HEK293 (cell line): ENCODE measurements around the gene SNX5.

Source experiments
- CTCF ChIA-PET: fragments of 350-600 bp; formaldehyde crosslinking; extraction: SDS; loops from one replicate; lab custom pipeline; 2021; ENCODE audit warnings: antibody characterized with exemption; lab: Yijun Ruan, JAX
- POLR2A ChIA-PET: fragments of 300-600 bp; formaldehyde crosslinking; extraction: SDS; loops from one replicate; lab custom pipeline; 2020; ENCODE audit warnings: antibody characterized with exemption, inconsistent platforms; lab: Yijun Ruan, JAX
- H3K27ac ChIP-seq: fragments of 200-500 bp; sonication (Bioruptor generic); 2 replicates; pipeline ENCODE4 v1.5.1; 2014; ENCODE audit warnings: low read depth, low read length, control low read depth, inconsistent platforms; ENCODE audit errors: extremely low read depth
- H3K36me3 ChIP-seq, 2 experiments: fragments of 200-500 bp in 1 of 2; sonication (Bioruptor generic) in 1 of 2; 1 replicate in 1 of 2; 2 replicates in 1 of 2; pipeline ENCODE4 v1.5.1; 2014 to 2017; ENCODE audit warnings: inconsistent platforms in 2 of 2, low read length in 2 of 2; ENCODE audit not compliant: control insufficient read depth in 2 of 2, insufficient read depth in 1 of 2
- H3K4me1 ChIP-seq: fragments of 200-500 bp; sonication (Bioruptor generic); 2 replicates; pipeline ENCODE4 v1.5.1; 2014; ENCODE audit warnings: mild to moderate bottlenecking, low read length, inconsistent platforms; ENCODE audit not compliant: control insufficient read depth, insufficient read depth
- H3K4me3 ChIP-seq: 2 replicates; pipeline ENCODE4 v1.5.1; 2011; ENCODE audit warnings: low read depth, mild to moderate bottlenecking, control low read depth, low read length, moderate library complexity
- H3K9me3 ChIP-seq: fragments of 200-500 bp; sonication (Bioruptor generic); 2 replicates; pipeline ENCODE4 v1.5.1; 2014; ENCODE audit warnings: low read depth, low read length, inconsistent platforms; ENCODE audit not compliant: control insufficient read depth, insufficient read depth
- ATF2 ChIP-seq: fragments of 450-650 bp; formaldehyde crosslinking; IDR thresholded peaks from 2 replicates; pipeline ENCODE4 v1.5.1; 2016; ENCODE audit warnings: missing biosample characterization, missing genetic modification characterization, low read depth
- GLI4 ChIP-seq: fragments of 450-650 bp; formaldehyde crosslinking; IDR thresholded peaks from 2 replicates; pipeline ENCODE4 v1.5.1; 2016; ENCODE audit warnings: missing biosample characterization, missing genetic modification characterization
- HOXC10 ChIP-seq: sonication (generic); formaldehyde crosslinking; IDR thresholded peaks from 2 replicates; pipeline ENCODE4 v1.8.1; 2023; ENCODE audit warnings: mild to moderate bottlenecking, missing genetic modification reagents
- REPIN1 ChIP-seq: fragments of 450-650 bp; formaldehyde crosslinking; IDR thresholded peaks from 2 replicates; pipeline ENCODE4 v1.5.1; 2017; ENCODE audit warnings: missing biosample characterization, missing genetic modification characterization, low read depth
- SALL2 ChIP-seq: fragments of 450-650 bp; formaldehyde crosslinking; IDR thresholded peaks from 2 replicates; pipeline ENCODE4 v1.5.0; 2017; ENCODE audit warnings: missing biosample characterization, mild to moderate bottlenecking, missing genetic modification characterization, borderline replicate concordance
- YY1 ChIP-seq: fragments of 450-650 bp; formaldehyde crosslinking; IDR thresholded peaks from 2 replicates; pipeline ENCODE4 v1.5.1; 2018; ENCODE audit warnings: missing biosample characterization, missing genetic modification characterization
- ZBTB17 ChIP-seq: fragments of 450-650 bp; formaldehyde crosslinking; IDR thresholded peaks from 2 replicates; pipeline ENCODE4 v1.5.1; 2016; ENCODE audit warnings: missing biosample characterization, missing genetic modification characterization
- ZFHX2 ChIP-seq: fragments of 450-650 bp; formaldehyde crosslinking; conservative IDR thresholded peaks from 2 replicates; pipeline ENCODE4 v1.5.1; 2016; ENCODE audit warnings: missing biosample characterization, missing genetic modification characterization
- ZNF138 ChIP-seq: fragments of 450-650 bp; formaldehyde crosslinking; IDR thresholded peaks from 2 replicates; pipeline ENCODE4 v1.5.1; 2016; ENCODE audit warnings: missing biosample characterization, missing genetic modification characterization, borderline replicate concordance
- ZNF223 ChIP-seq: fragments of 450-650 bp; formaldehyde crosslinking; IDR thresholded peaks from 2 replicates; pipeline ENCODE4 v1.5.1; 2016; ENCODE audit warnings: missing biosample characterization, missing genetic modification characterization
- ZNF239 ChIP-seq: fragments of 450-650 bp; formaldehyde crosslinking; IDR thresholded peaks from 2 replicates; pipeline ENCODE4 v1.5.1; 2016; ENCODE audit warnings: missing biosample characterization, missing genetic modification characterization
- ZNF354C ChIP-seq: fragments of 450-650 bp; formaldehyde crosslinking; IDR thresholded peaks from 2 replicates; pipeline ENCODE4 v1.5.1; 2016; ENCODE audit warnings: missing biosample characterization, missing genetic modification characterization, low read depth, borderline replicate concordance
- ZNF362 ChIP-seq: fragments of 450-650 bp; formaldehyde crosslinking; IDR thresholded peaks from 2 replicates; pipeline ENCODE4 v1.5.1; 2016; ENCODE audit warnings: missing biosample characterization, missing genetic modification characterization
- ZNF366 ChIP-seq: fragments of 450-650 bp; formaldehyde crosslinking; conservative IDR thresholded peaks from 2 replicates; pipeline ENCODE4 v1.5.1; 2016; ENCODE audit warnings: missing biosample characterization, missing genetic modification characterization
- ZNF473 ChIP-seq: fragments of 450-650 bp; formaldehyde crosslinking; IDR thresholded peaks from 2 replicates; pipeline ENCODE4 v1.5.1; 2017; ENCODE audit warnings: missing biosample characterization, missing genetic modification characterization
- ZNF664 ChIP-seq: fragments of 450-650 bp; formaldehyde crosslinking; IDR thresholded peaks from 2 replicates; pipeline ENCODE4 v1.5.1; 2016; ENCODE audit warnings: missing biosample characterization, missing genetic modification characterization
- ZNF777 ChIP-seq: fragments of 450-650 bp; formaldehyde crosslinking; IDR thresholded peaks from 2 replicates; pipeline ENCODE4 v1.5.1; 2017; ENCODE audit warnings: missing biosample characterization, missing genetic modification characterization, borderline replicate concordance
- ZSCAN23 ChIP-seq: fragments of 450-650 bp; formaldehyde crosslinking; IDR thresholded peaks from 2 replicates; pipeline ENCODE4 v1.5.1; 2016; ENCODE audit warnings: missing biosample characterization, missing genetic modification characterization
- TF ChIP-seq, protein P1 (sequence below): fragments of 450-650 bp; formaldehyde crosslinking; IDR thresholded peaks from 2 replicates; pipeline ENCODE4 v1.5.1; 2016; ENCODE audit warnings: missing biosample characterization, missing genetic modification characterization

SNX5 gene

GRCh38 chr20:17896771-17897369, 71.7 kb downstream of the SNX5 start (continued):
- TF ChIP-seq, protein P1, sequence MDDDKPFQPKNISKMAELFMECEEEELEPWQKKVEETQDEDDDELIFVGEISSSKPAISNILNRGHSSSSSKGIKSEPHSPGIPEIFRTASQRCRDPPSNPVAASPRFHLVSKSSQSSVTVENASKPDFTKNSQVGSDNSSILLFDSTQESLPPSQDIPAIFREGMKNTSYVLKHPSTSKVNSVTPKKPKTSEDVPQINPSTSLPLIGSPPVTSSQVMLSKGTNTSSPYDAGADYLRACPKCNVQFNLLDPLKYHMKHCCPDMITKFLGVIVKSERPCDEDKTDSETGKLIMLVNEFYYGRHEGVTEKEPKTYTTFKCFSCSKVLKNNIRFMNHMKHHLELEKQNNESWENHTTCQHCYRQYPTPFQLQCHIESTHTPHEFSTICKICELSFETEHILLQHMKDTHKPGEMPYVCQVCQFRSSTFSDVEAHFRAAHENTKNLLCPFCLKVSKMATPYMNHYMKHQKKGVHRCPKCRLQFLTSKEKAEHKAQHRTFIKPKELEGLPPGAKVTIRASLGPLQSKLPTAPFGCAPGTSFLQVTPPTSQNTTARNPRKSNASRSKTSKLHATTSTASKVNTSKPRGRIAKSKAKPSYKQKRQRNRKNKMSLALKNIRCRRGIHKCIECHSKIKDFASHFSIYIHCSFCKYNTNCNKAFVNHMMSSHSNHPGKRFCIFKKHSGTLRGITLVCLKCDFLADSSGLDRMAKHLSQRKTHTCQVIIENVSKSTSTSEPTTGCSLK (tag by site-specific recombination), result no peak
- TF ChIP-seq HOXC10, result no peak
- TF ChIP-seq ZNF354C, result no peak

DNA sequence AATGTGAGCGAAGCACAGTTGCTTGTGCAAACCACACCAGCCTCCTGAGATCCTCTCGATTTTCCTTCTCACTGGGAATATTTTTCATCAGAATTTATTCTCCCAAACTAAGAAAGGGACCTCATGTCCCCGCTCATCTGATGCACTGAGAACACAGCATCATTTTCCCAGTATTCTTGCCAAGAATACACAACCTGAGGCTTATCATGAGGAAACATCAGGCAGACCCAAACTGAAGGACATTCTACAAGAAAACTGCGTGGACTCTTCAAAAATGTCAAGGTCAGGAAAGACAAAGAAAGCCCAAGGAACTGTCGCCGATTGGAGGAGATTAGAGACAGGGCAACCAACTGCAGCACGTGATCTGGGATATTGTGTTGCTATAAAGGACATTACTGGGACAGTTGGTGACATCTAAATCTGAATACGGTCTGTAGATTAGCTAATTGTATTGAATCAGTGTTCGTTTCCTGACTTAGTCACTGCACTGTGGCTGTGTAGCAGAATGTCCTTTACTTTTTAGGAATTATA, 72.3 kb downstream of the SNX5 start:
- no peaks in the 10 kb centered on the region for H3K9me3 ChIP-seq
- no peaks in the 10 kb centered on the region for H3K36me3 ChIP-seq
- CTCF ChIA-PET, result interaction anchor here (0.6 to 1.4 kb wide), 2 partner anchors 241 to 392 kb away, joined by 3 to 5 read pairs; no protein-coding TSS in a partner anchor
- no peaks in the 10 kb centered on the region for H3K4me1 ChIP-seq
- POLR2A ChIA-PET, result no interaction called here
- H3K27ac ChIP-seq, result no peak overlapping the region
- TF ChIP-seq ZNF138 (tag by site-specific recombination) (no peak), ZNF223 (tag by site-specific recombination) (no peak), ZNF239 (tag by site-specific recombination) (no peak), ZNF777 (tag by site-specific recombination) (no peak), ZNF473 (tag by site-specific recombination) (no peak), GLI4 (no peak), ZNF362 (no peak), YY1 (tag by site-specific recombination) (no peak), ZBTB17 (tag by site-specific recombination) (no peak), SALL2 (tag by site-specific recombination) (no peak), ZNF366 (tag by site-specific recombination) (no peak)
- no peak overlapping the region for H3K4me3 ChIP-seq

DNA sequence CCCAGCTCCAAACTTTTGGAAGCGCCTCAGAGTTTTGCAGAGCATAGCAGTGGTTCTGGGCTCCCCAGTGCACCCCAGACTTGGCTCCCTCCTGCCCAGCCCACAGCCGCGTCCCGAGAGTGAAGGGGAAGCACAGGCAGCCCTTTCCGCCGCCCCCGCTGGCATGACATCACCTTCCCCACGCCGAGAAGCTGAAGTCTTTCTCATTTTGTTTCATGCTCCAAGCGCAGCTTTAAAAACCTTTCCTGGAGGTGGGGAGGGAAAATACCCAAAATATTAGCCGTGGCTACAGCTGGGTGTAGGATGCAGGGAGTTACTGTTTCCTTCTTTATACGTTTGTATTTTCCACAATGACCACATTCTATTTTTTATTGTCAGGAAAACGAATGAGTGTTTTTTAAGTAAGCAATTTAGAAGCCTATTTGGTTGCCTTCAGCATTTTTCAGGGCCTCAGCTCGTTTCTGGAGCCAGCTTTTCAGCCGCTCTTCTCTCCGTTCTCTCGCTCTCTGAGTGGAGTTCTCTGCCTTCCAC, 72.9 kb downstream of the SNX5 start:
- Histone ChIP-seq H3K27ac (no peak overlapping the region), H3K36me3 (no peaks in the 10 kb centered on the region), H3K9me3 (no peaks in the 10 kb centered on the region), H3K4me1 (no peaks in the 10 kb centered on the region), H3K4me3 (no peak overlapping the region)
- CTCF ChIA-PET, result interaction anchor here (0.6 to 1.4 kb wide), 2 partner anchors 241 to 391 kb away, joined by 3 to 5 read pairs; no protein-coding TSS in a partner anchor
- TF ChIP-seq ZFHX2 (tag by site-specific recombination) (peak; percentile 18; the same call in 1 of the 2 replicates), ATF2 (tag by site-specific recombination) (no peak), ZSCAN23 (tag by site-specific recombination) (no peak), ZNF664 (no peak), REPIN1 (tag by site-specific recombination) (no peak)
- POLR2A ChIA-PET, result interaction anchor here (0.7 kb wide), 1 partner anchor 1006 kb away, joined by 5 read pairs; no protein-coding TSS in a partner anchor
